ENCODE data around the gene ANKRD13D. TPM values are rescaled to one million over a fixed set of nuclear protein-coding genes. Genes with fewer than 3 reads are reported as not detected.

ANKRD13D gene
- total RNA-seq, 2 donors from 2014 or later, result 66.6 to 101 TPM

- Histone ChIP-seq H3K4me1 (ENCODE audit: control insufficient read depth in 1 of 2, low read depth in 2 of 2) (peaks cover 86 to 100% of the 10 kb centered on the region in 2 donors), H3K9me3 (no peaks in the 10 kb centered on the region), H3K27ac (peak overlapping the region; percentile 69 to 71), H3K36me3 (no peaks in the 10 kb centered on the region), H3K27me3 (replicated peaks; ENCODE audit: insufficient read depth) (no peaks in the 10 kb centered on the region), H3K4me3 (peak overlapping the region; percentile 16)
- no peak for ATAC-seq (ENCODE audit: insufficient number of reproducible peaks, low FRiP score, low read depth)
- no peak for TF ChIP-seq CTCF (IDR thresholded peaks at IDR 0.05)
- DNase-seq (ENCODE audit: low spot score), result no peak
Measured at GRCh38 chr11:67272327-67273259, 16.5 kb upstream of the ANKRD13D start.

- no peak for TF ChIP-seq CTCF (IDR thresholded peaks at IDR 0.05)
- H3K4me1 ChIP-seq (ENCODE audit: control insufficient read depth in 1 of 2, low read depth in 2 of 2), result peaks cover 88 to 100% of the 10 kb centered on the region in 2 donors
- no peaks in the 10 kb centered on the region for H3K27me3 ChIP-seq (replicated peaks; ENCODE audit: insufficient read depth)
- H3K9me3 ChIP-seq, result no peaks in the 10 kb centered on the region
- ATAC-seq (ENCODE audit: insufficient number of reproducible peaks, low FRiP score, low read depth), result no peak
- no peak overlapping the region for H3K4me3 ChIP-seq
- no peak for DNase-seq (ENCODE audit: low spot score)
- H3K27ac ChIP-seq, result peak overlapping the region; percentile 69 to 71
- no peaks in the 10 kb centered on the region for H3K36me3 ChIP-seq
Measured at GRCh38 chr11:67273260-67273990, 15.7 kb upstream of the ANKRD13D start.

- Histone ChIP-seq H3K27me3 (replicated peaks; ENCODE audit: insufficient read depth) (no peaks in the 10 kb centered on the region), H3K4me3 (peak overlapping the region; percentile 7), H3K36me3 (peaks cover 12% of the 10 kb centered on the region), H3K9me3 (no peaks in the 10 kb centered on the region), H3K27ac (peak overlapping the region; percentile 69 to 84), H3K4me1 (ENCODE audit: control insufficient read depth in 1 of 2, low read depth in 2 of 2) (peaks cover 73 to 90% of the 10 kb centered on the region in 2 donors)
- DNase-seq (ENCODE audit: low spot score) (no peak), ATAC-seq (ENCODE audit: insufficient number of reproducible peaks, low FRiP score, low read depth) (no peak)
- TF ChIP-seq CTCF (IDR thresholded peaks at IDR 0.05), result no peak
Measured at GRCh38 chr11:67274768-67275605, 14.1 kb upstream of the ANKRD13D start.

GRCh38 chr11:67275606-67276409 is 13.3 kb upstream of the ANKRD13D start:
- Histone ChIP-seq H3K27me3 (replicated peaks; ENCODE audit: insufficient read depth) (no peaks in the 10 kb centered on the region), H3K4me1 (ENCODE audit: control insufficient read depth in 1 of 2, low read depth in 2 of 2) (peaks cover 67 to 82% of the 10 kb centered on the region in 2 donors), H3K27ac (peak overlapping the region in 1 of 2 donors; percentile 84), H3K4me3 (no peak overlapping the region), H3K36me3 (peaks cover 20% of the 10 kb centered on the region), H3K9me3 (no peaks in the 10 kb centered on the region)
- DNase-seq (ENCODE audit: low spot score) (no peak), ATAC-seq (ENCODE audit: insufficient number of reproducible peaks, low FRiP score, low read depth) (no peak)
- no peak for TF ChIP-seq CTCF (IDR thresholded peaks at IDR 0.05)

Data from thoracic aorta (tissue), 2 donors.